Tibial nerve (tissue), 4 donors: ENCODE results near the gene SLC5A12. TPM values are rescaled to one million over a fixed set of nuclear protein-coding genes. Genes with fewer than 3 reads are reported as not detected.

ENCODE experiments used
- DNase-seq, 2 donors: peaks; one replicate each; pipeline ENCODE4 v3.0.0-alpha.2; 2019; ENCODE audit warnings: low spot score in 2 of 2
- H3K27ac ChIP-seq, 4 donors: fragments of 200-600 bp; sonication (generic) in 3 of 4; one replicate each; pipeline ENCODE4 v1.5.1; 2017 to 2019; ENCODE audit warnings: mild to moderate bottlenecking in 1 of 4
- H3K27me3 ChIP-seq, 2 donors: fragments of 200-600 bp; sonication (generic) in 1 of 2; one replicate each; pipeline versions ENCODE4 v1.5.1 to v1.6.0; 2017 to 2019
- H3K36me3 ChIP-seq, 3 donors: fragments of 200-600 bp; sonication (generic); one replicate each; pipeline ENCODE4 v1.5.1; 2018 to 2019
- H3K4me1 ChIP-seq, 4 donors: fragments of 200-600 bp; sonication (generic) in 3 of 4; one replicate each; pipeline ENCODE4 v1.5.1; 2017 to 2019
- H3K4me3 ChIP-seq, 4 donors: fragments of 200-600 bp; sonication (generic) in 3 of 4; one replicate each; pipeline ENCODE4 v1.5.1; 2017 to 2019; ENCODE audit warnings: mild to moderate bottlenecking in 1 of 4, moderate library complexity in 1 of 4
- H3K9me3 ChIP-seq, 4 donors: fragments of 200-600 bp; sonication (generic) in 3 of 4; one replicate each; pipeline ENCODE4 v1.5.1; 2017 to 2019
- EP300 ChIP-seq, 2 donors: sonication (generic); formaldehyde crosslinking; IDR thresholded peaks; one replicate each; pipeline ENCODE4 v1.6.1; 2017; ENCODE audit warnings: antibody characterized with exemption in 2 of 2, mild to moderate bottlenecking in 1 of 2
- POLR2A ChIP-seq, 2 donors: fragments of 450-650 bp; IDR thresholded peaks; one replicate each; pipeline ENCODE4 v1.6.1; 2017; ENCODE audit warnings: antibody characterized with exemption in 2 of 2, mild to moderate bottlenecking in 2 of 2, moderate library complexity in 2 of 2
- WGBS, 2 donors: methylation state at CpG; one replicate each; pipeline ENCODE4 v1.1.5; 2018; 5-methylcytosine and 5-hydroxymethylcytosine counted together
- total RNA-seq, 4 donors: library from RNA; depleted of rRNA; stranded (reverse); fragments of >200 nt; gene quantifications; one replicate each; pipeline ENCODE4 v1.1.0, GENCODE V29; 2016
- TF ChIP-seq, protein P1 (sequence below), 5 experiments: fragments of 200-600 bp in 3 of 5; fragments of 450-650 bp in 2 of 5; sonication (generic) in 3 of 5; IDR thresholded peaks; one replicate each; pipeline ENCODE4 v1.5.1; 2016 to 2019; ENCODE audit warnings: antibody characterized with exemption in 5 of 5, mild to moderate bottlenecking in 3 of 5, moderate library complexity in 2 of 5

SLC5A12 gene
- total RNA-seq, 4 donors from 2014 or later = under 0.01 to 0.90 (median 0.53) TPM

DNA sequence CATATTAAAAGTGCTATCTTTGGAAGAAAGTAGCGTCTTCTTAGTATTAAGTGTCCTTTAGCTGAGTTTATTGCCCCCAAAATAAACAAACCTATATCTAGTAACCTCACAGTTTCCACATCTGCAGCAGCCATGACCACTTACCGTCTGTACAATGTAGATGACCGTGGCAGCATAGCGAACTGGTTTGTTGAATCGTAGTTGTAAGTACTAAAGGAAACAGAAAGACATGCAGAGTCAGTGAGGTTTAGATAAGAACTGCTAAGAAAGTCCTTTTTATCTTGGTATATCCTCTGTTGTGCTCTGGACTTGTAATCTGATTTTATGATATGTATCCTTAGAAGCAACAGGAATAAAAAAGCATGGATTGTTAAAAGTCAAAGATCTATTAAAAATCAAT, 9.4 kb downstream of the SLC5A12 start:
- H3K27ac ChIP-seq = no peak overlapping the region
- no peak overlapping the region for H3K4me3 ChIP-seq
- DNase-seq = no peak
- no peaks in the 10 kb centered on the region for H3K36me3 ChIP-seq
- no peak for TF ChIP-seq POLR2A (IDR thresholded peaks at IDR 0.05)
- TF ChIP-seq, protein P1, sequence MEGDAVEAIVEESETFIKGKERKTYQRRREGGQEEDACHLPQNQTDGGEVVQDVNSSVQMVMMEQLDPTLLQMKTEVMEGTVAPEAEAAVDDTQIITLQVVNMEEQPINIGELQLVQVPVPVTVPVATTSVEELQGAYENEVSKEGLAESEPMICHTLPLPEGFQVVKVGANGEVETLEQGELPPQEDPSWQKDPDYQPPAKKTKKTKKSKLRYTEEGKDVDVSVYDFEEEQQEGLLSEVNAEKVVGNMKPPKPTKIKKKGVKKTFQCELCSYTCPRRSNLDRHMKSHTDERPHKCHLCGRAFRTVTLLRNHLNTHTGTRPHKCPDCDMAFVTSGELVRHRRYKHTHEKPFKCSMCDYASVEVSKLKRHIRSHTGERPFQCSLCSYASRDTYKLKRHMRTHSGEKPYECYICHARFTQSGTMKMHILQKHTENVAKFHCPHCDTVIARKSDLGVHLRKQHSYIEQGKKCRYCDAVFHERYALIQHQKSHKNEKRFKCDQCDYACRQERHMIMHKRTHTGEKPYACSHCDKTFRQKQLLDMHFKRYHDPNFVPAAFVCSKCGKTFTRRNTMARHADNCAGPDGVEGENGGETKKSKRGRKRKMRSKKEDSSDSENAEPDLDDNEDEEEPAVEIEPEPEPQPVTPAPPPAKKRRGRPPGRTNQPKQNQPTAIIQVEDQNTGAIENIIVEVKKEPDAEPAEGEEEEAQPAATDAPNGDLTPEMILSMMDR (IDR thresholded peaks at IDR 0.05) = no peak
- no peak for TF ChIP-seq EP300 (IDR thresholded peaks at IDR 0.05)
- H3K9me3 ChIP-seq = no peaks in the 10 kb centered on the region
- WGBS, 2 donors = 57 to 61% methylated on average over 5 of the region's 5 CpGs
- H3K4me1 ChIP-seq = no peaks in the 10 kb centered on the region
- H3K27me3 ChIP-seq = no peaks in the 10 kb centered on the region

DNA sequence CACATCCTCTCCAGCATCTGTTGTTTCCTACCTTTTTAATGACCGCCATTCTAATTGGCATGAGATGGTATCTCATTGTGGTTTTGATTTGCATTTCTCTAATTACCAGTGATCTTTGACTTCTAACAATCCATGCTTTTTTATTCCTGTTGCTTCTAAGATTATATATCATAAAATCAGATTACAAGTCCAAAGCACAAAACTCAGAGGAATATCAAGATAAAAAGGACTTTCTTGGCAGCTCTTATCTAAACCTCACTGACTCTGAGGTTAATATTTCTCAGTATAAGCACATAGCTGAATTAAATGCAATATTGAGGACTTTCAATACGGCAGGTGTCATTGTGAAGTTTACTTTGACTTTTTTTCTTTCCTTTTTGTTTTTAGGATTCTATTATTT, 11.4 kb downstream of the SLC5A12 start:
- Histone ChIP-seq H3K36me3 (no peaks in the 10 kb centered on the region), H3K27me3 (no peaks in the 10 kb centered on the region), H3K4me1 (no peaks in the 10 kb centered on the region), H3K9me3 (no peaks in the 10 kb centered on the region), H3K27ac (no peak overlapping the region), H3K4me3 (no peak overlapping the region)
- 96 to 97% methylated on average over 2 of the region's 2 CpGs for WGBS, 2 donors
- TF ChIP-seq, protein P1 (IDR thresholded peaks at IDR 0.05) = no peak
- TF ChIP-seq POLR2A (IDR thresholded peaks at IDR 0.05) = no peak
- TF ChIP-seq EP300 (IDR thresholded peaks at IDR 0.05) = no peak
- no peak for DNase-seq

DNA sequence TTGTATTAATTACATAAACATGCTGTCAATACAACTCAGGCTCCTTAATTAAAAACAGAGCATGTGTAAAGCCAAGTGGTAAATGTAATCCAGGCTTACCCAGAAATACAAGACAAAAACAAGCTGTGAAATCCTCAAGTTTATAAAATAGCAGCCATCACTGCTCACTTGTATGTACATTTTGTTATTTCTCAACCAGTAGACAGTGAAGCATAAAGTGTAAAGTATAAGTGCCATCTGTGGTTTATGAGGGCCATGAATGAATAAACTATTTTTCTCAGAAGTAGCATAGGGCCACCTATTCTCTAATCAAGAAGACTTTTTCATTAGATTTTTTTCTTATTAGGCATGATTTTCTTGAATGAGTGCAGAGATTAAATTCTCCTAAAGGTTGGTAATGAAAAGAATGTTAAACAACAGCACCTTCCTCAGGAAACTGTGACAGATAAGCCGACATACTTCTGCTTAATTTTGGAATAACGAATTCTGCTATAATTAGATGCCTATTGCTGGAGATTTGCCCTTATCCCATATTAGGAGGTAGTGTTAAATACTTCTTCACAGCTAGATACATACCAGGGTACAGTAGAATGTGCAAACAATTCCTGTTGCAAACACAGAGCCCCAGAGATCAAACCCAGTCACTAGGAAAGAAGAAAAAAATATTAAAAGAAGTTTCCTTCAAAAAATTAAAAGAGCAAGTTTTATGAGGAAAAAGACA, 13.0 kb downstream of the SLC5A12 start:
- no peaks in the 10 kb centered on the region for H3K27me3 ChIP-seq
- H3K9me3 ChIP-seq = no peaks in the 10 kb centered on the region
- no peaks in the 10 kb centered on the region for H3K36me3 ChIP-seq
- no peak overlapping the region for H3K4me3 ChIP-seq
- no peaks in the 10 kb centered on the region for H3K4me1 ChIP-seq
- no peak for DNase-seq
- H3K27ac ChIP-seq = no peak overlapping the region
- TF ChIP-seq, protein P1 (IDR thresholded peaks at IDR 0.05) = no peak
- TF ChIP-seq POLR2A (IDR thresholded peaks at IDR 0.05) = no peak
- no peak for TF ChIP-seq EP300 (IDR thresholded peaks at IDR 0.05)
- WGBS, 2 donors = 50 to 73% methylated on average over 2 of the region's 2 CpGs

- Histone ChIP-seq H3K4me3 (no peak overlapping the region), H3K4me1 (no peaks in the 10 kb centered on the region), H3K27ac (no peak overlapping the region), H3K27me3 (no peaks in the 10 kb centered on the region), H3K9me3 (no peaks in the 10 kb centered on the region), H3K36me3 (no peaks in the 10 kb centered on the region)
- TF ChIP-seq EP300 (IDR thresholded peaks at IDR 0.05) (no peak), POLR2A (IDR thresholded peaks at IDR 0.05) (no peak)
- TF ChIP-seq, protein P1 (IDR thresholded peaks at IDR 0.05) = no peak
- no peak for DNase-seq
- 79 to 96% methylated on average over 1 of the region's 1 CpG for WGBS, 2 donors
Observed at GRCh38 chr11:26706181-26706580, 15.7 kb downstream of the SLC5A12 start.

DNA sequence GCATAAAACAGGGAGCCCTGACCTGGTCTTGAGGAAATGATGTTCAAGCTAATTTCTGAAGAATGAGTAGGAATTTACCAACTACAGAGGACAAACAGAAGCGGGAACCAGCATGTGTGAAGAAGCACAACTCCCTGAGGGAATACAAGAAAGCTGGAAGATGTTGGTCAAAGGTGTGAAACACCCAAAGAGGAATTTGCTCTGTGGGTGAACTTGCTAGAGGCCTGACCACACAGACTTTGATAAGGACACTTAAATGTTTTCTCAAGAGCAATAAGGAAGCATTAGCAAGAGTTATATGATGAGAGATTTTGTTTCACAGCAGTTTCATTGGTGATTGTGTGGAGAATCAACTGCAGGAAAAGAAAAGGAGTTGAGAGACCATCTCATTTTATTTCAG, 17.6 kb downstream of the SLC5A12 start:
- no peak for DNase-seq
- H3K4me3 ChIP-seq = no peak overlapping the region
- H3K27ac ChIP-seq = no peak overlapping the region
- H3K4me1 ChIP-seq = no peaks in the 10 kb centered on the region
- no peaks in the 10 kb centered on the region for H3K27me3 ChIP-seq
- H3K36me3 ChIP-seq = no peaks in the 10 kb centered on the region
- TF ChIP-seq, protein P1 (IDR thresholded peaks at IDR 0.05) = no peak
- no peak for TF ChIP-seq POLR2A (IDR thresholded peaks at IDR 0.05)
- WGBS, 2 donors = 70 to 89% methylated on average over 1 of the region's 1 CpG
- H3K9me3 ChIP-seq = no peaks in the 10 kb centered on the region
